CD4-positive, alpha-beta T cell treated with Interferon gamma for 1 hour (primary cell): Measurements from ENCODE around the gene LLGL2.

Source experiments
- DNase-seq: peaks from one replicate; pipeline ENCODE4 v3.0.0-alpha.2; 2020

Gene LLGL2

DNA sequence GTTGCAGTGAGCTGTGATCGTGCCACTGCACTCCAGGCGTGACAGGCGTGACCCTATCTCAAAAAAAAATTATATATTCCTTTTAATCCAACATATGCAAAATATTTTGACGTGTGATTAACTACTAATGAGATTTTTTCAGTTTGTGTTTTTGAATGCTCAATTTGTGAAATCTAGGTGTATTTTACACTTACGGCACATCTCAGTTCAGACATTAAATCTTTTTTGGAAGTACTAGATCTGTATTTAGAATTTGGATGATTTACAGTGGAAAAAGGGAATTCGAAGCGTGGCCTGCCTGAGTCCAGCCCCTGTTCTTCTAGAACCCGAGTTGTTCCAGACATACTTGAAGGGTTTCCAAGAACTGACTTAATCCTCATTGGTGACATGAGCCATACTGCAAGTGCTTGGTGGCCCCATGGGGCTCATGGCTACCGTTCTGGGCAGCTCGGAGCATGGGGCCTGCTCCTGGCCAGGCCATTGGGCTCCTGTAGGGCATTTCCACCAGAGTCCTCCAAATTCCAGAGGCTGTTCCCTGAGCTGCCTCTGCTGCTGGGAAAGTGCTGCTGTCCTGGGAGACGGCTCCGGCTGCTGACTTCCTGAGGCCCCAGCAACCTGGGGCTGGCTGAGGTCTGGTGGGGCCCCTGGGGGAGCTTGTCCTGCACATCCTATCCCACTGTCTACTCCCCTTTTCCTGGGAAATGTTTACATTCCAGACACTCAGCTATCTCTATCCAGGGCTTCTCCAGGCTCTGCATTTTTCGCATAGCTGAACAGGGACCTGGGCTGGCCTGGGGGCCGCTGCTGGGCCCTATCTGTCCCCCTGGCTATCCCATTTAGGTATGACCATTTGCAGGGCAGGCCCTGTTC lies 27.2 kb downstream of the LLGL2 start:
- DNase-seq, result no peak

DNA sequence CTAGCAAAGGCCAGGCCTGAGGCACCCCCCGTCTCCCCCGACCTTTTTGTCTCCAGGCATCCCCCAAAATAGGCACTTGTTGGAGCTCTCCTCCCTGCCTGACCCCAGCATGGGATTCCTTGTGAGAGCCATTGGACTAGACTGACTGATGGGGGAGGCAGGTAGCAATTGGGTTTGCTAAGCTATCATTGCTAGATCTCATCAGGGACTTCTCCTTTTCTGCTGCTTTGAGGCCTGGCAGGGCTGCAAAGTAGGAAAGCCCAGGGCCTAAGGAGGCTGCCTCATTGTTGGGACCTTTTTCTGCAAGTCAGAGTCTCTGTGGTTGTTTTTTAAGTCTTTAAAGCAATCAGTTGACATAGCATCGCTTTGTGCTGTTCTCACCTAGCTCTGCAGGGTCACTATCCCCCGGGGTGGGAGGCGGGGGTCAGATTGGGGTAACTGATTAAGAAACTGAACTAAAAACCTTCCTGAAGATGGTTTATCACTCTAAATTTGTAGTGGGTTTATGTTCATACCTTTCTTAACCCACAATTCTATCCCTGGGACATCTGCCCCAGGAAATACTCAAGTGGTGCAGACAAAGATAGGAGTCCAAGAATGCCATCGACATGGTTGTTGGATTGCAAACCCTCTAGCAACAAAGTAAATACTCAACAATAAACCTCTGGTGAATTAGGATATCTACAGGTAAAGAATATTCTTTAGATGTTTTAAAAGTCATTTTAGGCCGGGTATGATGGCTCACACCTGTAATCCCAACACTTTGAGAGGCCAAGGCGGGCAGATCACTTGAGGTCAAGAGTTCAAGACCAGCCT lies 28.0 kb downstream of the LLGL2 start:
- DNase-seq, result no peak

DNA sequence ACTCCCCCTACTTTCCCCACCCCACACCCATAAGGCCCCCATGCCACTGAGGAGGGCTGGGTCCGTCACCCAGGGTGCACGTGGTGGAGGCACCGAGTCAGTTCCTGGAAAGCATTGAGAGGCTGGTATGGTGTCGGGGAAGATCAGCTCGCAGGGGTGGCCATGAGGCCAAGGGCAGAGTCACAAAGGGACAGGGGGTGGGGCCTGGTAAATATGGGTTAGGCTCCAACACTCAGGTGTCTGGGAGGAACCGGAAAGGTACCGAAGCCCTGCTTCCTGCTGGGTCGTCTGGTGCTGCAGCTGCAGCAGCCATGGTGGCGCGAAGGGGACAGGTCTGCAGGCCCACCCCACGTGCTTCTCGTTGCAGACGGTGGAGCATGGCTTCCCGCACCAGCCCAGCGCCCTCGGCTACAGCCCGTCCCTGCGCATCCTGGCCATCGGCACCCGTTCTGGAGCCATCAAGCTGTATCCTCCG lies 30.2 kb downstream of the LLGL2 start:
- DNase-seq, result no peak

DNA sequence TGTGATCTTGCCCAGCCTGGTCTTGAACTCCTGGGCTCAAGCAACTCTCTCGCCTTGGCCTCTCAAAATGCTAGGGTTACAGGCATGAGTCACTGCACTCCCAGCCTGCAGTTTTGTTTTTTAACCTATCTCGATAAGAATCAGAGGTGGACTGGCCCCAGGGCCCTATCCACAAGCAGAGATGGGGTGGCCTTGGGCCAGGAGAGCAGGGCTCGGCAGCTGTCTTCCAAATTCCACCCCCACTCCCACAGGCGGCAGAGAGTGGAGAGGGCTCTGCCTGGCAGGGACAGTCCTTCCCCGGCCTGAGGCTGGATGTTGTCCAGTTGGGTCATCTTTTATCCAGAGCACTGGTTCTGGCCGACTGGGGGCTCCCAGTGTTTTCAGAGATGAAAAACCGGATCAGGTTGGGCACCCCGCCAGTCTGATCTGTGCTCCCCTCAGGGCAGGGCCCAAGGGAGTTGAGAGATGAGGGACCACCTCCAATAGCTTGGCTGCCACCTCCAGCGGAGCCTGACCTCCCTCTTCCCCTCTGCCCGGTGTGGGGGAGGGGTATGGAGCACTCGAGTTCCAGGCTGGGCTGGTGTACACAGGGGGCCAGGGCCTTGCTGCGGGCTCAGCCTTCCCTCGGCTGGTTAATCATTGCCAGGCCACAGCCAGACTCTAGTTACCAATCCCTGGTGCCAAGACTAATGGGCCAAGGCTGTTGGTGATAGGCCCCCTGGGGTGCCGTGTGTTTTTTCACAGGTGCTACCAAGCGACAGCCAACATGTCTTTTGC lies 31.8 kb downstream of the LLGL2 start:
- DNase-seq, result no peak

DNA sequence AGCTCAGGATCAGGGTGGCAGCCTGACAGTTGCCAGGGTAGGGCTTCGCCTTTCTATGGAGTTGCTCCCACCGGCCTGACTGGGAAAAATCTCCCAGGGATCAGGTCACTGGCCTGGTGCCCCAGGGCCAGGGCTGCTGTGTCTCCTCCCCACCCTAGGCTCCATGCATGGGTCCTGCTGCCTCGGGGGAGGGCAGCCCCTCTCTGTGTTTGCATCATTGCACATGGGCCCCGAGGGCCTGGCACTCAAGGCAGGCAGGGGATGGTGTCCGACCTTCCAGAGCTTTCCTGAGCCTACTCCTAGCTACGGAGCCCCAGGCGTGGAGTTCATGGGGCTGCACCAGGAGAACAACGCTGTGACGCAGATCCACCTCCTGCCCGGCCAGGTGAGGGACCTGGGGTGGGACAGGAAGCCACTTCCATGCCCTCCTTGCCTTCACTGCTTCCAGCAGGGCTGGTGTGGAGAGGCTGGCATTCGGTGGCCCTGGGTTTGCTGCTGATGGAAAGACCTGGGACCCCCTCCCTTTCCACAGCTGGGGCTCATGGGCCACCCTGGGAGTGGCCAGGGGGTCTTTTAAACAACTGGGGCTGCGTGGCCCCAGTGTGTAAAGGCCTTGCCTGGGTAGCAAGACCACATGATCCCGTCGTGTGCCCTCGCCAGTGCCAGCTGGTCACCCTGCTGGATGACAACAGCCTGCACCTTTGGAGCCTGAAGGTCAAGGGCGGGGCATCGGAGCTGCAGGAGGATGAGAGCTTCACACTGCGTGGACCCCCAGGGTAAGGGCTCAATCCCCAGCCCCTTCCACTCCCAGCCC lies 32.6 kb downstream of the LLGL2 start:
- no peak for DNase-seq

DNA sequence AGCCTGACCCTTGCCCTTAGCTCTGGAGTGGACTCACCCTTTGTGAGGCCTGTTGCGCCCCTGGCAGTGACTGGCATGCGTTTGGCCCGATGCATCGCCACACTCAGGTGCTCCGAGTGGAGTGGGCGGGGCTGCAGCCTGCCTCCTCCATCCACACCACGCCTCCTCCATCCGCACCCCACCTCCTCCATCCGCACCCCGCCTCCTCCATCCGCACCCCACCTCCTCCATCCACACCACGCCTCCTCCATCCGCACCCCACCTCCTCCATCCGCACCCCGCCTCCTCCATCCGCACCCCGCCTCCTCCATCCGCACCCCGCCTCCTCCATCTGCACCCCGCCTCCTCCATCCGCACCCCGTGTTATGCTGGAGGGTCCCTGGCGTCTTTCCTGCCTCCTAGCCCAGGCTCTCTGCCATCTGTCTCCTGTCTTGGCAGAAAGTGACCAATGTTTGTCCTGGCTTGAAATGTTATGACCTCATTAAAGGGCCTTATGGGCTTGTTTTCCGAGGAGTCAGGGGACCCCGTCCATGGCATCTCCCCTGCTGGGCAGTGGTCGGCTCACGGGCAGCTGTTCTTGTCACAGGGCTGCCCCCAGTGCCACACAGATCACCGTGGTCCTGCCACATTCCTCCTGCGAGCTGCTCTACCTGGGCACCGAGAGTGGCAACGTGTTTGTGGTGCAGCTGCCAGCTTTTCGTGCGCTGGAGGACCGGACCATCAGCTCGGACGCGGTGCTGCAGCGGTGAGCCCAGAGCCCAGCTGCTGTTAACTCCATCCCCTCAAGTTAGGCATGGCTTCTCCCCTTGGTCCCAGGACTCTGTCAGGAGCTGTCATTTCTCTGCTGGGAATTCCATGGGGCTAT lies 33.4 kb downstream of the LLGL2 start:
- no peak for DNase-seq

DNA sequence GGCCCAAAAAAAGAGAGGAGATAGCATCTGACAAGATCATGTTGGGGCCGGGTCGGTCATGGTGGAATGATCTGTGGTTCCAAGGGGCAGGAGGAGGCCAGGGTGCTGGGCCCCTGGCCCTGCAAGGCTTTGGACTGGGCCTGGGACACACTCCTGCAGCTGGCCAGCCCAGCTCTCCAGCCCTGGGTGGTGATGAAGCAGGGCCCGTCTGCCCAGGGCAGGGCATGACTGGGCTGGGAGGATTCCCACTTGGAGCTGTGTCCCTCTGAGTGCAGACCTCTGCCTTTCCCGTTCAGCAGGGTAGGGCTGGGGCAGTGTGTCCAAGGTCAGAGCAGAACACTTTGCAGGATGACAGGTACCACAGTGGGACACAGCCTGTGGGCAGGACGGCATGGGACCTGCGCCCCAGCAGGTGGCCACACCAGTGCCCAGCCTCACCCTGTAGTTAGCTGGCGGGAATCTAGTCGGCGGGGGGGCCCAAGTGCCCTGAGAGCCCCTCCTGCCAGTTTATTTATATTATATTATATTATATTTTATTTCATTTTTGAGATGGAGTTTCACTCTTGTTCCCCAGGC lies 34.5 kb downstream of the LLGL2 start:
- DNase-seq, result no peak

DNA sequence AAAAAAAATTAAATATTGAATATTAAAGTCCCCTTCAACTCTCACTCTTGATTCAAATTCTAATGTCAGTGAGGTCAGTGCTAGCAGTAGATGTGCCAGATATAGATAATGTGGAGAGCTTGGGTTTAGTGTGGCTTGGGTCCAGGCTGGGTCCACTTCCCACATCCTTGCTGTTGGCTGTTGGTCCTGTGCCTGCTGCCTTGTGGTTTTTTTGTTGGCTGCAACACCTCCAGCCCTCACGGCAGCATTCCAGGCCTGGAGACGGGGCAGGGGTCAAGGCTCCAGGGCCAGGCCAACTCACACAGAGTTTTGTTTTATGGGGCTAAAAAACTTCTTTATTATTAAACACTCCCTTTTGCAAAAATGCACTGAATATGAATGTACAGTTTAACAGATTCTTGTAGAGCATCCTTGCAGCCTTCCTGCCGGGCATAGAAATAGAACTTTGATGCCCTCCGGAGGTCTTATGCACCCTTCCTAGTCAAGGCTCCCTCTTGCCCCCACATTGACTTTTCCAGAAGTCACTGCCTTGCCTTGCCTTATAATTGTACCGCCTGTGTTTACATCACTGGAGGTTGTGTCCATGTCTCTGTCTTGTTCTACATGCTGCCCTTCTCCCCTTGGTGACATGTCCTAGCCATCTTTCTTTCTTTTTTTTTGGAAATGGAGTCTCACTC lies 36.6 kb downstream of the LLGL2 start:
- no peak for DNase-seq

DNA sequence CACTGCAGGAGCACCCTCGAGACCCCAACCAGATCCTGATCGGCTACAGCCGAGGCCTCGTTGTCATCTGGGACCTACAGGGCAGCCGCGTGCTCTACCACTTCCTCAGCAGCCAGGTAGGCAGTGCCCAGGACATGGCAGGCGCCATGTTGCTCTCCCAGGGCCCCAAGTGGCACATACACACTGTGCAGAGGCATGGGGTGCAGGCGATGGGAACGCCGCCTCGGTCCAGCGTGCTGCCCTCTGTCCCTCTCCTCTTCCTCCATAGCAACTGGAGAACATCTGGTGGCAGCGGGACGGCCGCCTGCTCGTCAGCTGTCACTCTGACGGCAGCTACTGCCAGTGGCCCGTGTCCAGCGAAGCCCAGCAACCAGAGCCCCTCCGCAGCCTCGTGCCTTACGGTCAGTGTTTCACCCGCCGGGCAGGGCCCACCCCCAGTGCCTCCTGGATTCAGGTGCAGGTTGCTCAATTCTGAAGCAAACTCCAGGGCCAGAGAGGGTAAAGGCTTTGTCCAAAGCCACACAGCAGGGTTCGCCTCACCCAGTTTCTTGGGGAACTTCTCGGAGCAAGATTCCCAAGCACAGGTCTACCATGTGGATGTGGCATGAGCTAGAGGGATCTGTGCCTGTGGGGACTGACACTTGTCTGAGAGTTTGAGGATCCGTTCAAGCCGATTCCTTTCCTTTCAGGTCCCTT lies 37.7 kb downstream of the LLGL2 start:
- no peak for DNase-seq

DNA sequence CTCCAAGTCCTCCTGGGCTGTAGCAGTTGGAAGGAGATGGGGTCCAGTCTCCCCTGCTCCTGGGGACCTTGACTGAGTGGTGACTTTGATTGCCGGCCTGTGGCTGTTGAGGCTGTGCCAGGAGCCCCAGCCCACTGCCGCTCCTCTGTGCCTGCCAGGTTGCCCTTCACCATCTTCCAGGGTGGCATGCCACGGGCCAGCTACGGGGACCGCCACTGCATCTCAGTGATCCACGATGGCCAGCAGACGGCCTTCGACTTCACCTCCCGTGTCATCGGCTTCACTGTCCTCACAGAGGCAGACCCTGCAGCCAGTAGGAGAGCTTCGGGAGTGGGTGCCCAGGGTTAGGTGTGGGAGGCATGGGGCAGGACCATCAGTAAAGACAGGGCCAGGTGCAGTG lies 38.7 kb downstream of the LLGL2 start:
- DNase-seq, result no peak

DNA sequence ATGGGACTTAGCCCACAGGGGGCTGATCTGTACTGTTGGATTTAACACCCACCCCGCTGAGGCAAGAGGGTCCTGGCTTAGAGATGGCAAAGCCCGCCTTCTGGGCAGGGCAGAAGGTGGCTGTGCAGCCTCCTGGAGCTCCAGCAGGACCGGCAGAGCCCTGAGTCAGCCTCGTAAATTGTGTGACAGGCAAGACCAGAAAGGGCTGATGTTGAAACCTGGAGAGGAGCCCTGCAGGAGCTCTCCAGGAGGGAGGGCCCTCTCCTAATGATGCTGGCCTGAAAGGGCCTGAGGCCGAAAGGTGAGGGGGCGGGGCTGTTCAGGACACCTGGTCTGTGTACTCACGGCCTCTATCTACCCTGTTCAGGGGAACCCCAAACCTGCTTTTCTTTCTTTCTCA lies 39.6 kb downstream of the LLGL2 start:
- no peak for DNase-seq

DNA sequence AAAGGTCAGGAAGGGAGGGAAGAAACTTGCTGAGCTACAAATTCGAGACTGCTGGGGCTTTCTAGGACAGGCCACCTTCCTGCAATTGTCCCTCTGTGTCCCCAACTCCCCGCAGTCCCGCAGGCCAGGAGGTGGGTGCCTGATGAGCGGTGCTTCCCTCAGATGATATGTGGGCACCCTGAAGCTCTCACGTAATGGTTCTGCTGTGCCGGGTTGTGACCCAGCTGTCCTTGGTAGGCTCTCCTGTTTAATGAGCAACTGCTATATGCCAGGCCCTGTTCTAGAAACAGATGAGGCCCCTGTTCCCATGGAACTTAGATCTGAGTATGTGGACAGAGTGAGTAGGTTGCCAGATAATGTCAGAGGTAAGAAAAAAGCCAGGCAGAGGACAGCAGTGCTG lies 40.1 kb downstream of the LLGL2 start:
- no peak for DNase-seq

DNA sequence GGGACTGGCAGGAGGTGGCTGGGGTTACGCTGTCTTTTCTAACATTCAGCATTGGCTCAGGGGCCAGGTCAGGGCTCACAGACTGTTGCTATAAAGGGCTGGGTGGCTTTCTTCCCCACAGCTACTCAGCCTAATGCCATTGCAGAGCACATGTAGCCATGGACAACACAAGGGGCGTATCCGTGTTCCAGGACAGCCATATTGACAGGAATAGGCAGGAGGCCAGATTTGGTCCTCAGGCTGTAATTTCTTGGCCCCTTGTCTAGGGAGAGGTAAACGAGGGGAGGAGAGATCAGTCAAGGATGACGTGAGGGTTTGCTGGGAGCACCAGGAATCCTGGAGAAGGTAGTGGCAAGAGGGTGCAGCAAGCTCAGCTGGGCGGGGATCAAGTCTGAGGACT lies 40.9 kb downstream of the LLGL2 start:
- DNase-seq, result no peak

DNA sequence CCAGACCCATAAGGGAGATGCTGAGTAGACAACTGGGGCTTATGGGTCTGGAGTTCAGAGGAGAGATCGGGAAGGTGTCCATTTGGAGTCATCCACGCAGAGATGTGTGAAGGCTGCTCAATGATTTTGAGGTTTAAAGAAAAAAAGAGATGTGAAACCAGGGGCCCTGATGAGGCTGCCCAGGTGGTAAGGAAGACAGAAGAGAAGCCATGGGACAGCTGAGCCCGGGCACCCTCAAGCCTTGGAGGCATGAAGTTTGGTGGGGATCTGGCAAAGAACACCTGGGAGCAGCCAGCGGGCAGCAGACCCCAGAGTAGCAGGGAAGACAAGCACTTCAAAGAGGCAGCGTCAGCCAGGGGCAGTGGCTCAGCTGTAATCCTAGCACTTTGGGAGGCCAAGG lies 41.3 kb downstream of the LLGL2 start:
- peak; percentile 22 for DNase-seq

DNA sequence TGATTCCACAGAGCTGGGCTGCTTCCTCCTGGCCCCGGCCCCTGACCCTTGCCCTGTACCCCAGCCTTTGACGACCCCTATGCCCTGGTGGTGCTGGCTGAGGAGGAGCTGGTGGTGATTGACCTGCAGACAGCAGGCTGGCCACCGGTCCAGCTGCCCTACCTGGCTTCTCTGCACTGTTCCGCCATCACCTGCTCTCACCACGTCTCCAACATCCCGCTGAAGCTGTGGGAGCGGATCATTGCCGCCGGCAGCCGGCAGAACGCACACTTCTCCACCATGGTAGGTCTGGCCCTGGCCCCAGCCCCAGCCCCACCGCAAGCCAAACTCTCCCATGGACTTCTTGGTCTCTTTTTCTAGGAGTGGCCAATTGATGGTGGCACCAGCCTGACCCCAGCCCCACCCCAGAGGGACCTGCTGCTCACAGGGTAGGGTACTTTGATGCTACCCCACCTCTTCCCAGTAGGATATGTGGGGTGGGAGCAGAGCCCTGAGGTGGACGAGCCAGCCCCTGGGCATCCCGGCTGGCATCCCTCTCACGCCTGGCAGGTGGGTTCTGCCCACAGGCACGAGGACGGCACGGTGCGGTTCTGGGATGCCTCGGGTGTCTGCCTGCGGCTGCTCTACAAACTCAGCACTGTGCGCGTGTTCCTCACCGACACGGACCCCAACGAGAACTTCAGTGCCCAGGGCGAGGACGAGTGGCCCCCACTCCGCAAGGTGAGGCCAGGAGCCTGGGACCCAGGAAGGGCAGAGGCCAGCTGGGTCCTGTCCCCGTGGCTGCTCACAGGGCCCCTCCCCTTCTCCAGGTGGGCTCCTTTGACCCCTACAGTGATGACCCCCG lies 43.1 kb downstream of the LLGL2 start:
- DNase-seq, result no peak

DNA sequence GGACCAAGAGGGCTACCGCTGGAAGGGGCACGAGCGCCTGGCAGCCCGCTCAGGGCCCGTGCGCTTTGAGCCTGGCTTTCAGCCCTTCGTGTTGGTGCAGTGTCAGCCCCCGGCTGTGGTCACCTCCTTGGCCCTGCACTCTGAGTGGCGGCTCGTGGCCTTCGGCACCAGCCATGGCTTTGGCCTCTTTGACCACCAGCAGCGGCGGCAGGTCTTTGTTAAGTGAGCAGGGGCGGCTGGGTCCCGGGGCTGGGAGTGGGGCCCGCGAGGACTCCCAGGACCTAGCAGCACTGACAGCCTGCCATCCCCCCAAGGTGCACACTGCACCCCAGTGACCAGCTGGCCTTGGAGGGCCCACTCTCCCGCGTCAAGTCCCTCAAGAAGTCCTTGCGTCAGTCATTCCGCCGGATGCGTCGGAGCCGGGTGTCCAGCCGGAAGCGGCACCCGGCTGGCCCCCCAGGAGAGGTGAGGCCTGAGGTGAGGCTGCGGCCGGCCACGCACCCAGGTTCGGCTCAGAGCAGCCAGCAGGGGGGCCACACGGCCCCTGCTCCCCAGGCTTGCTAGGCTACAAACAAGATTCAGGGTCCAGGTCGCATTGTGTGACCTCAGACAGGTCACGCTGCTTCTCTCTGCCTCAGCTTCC lies 44.7 kb downstream of the LLGL2 start:
- no peak for DNase-seq

DNA sequence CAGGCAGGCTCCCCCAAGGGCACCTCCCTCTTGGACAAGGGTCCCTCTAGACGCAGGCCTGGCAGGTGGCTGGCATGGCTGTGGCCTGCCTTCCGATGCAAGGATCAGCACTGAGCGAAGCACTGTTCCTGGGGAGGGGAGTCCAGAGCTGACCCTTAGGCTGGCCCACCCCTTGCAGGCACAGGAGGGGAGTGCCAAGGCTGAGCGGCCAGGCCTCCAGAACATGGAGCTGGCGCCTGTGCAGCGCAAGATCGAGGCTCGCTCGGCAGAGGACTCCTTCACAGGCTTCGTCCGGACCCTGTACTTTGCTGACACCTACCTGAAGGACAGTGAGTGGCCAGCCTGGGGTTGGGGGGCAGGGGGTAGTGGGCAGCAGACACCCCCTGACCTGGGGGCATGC lies 45.3 kb downstream of the LLGL2 start:
- no peak for DNase-seq

DNA sequence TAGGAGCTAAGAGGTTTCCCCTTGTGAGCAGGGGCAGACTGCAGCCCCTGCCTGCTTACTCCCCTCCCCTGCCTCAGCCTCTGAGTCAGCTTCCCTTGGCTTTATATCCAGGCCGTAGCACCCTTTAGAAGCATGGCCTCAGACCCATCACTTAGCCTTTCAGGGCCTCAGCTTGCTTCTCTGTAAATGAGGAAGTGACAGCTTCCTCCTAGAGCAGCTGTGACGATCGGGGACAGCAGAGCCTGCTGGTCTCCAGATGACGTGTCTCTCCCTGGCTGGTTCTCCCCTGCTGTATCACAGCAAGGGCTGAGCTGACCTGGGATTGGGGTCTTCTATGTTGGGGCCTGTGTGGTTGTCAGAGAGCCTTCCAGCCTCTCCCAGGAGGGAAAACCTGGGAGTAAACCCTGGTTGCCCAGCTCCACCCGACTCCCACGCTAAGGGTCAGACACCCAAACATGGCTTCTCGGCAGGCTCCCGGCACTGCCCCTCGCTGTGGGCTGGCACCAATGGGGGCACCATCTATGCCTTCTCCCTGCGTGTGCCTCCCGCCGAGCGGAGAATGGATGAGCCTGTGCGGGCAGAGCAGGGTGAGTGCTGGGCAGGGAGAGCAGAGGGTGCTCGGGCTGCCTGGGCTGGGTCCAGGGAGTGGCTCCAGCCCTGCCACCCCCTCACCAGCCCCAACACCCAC lies 45.8 kb downstream of the LLGL2 start:
- DNase-seq, result peak; percentile 85
